Ishikawa (cell line): ENCODE measurements around the gene OR8D2.

Source experiments
- CEBPB ChIP-seq: IDR thresholded peaks from 2 replicates; pipeline ENCODE4 v1.6.1; 2012
- EGR1 ChIP-seq: IDR thresholded peaks from 2 replicates; pipeline ENCODE4 v1.6.1; 2012
- EP300 ChIP-seq: IDR thresholded peaks from 2 replicates; pipeline ENCODE4 v1.6.1; 2012; ENCODE audit warnings: borderline replicate concordance
- FOXM1 ChIP-seq: IDR thresholded peaks from 2 replicates; pipeline ENCODE4 v1.6.1; 2012; ENCODE audit warnings: low read depth, borderline replicate concordance
- RAD21 ChIP-seq: IDR thresholded peaks from 2 replicates; pipeline ENCODE4 v1.6.1; 2012; ENCODE audit warnings: low read depth
- TCF12 ChIP-seq: IDR thresholded peaks from 2 replicates; pipeline ENCODE4 v1.6.1; 2012; ENCODE audit warnings: low read depth
- TEAD4 ChIP-seq: IDR thresholded peaks from 2 replicates; pipeline ENCODE4 v1.6.1; 2012
- YY1 ChIP-seq: IDR thresholded peaks from 2 replicates; pipeline ENCODE4 v1.6.1; 2012; ENCODE audit warnings: low read depth
- ZBTB7A ChIP-seq: IDR thresholded peaks from 2 replicates; pipeline ENCODE4 v1.6.1; 2012; ENCODE audit warnings: low read depth
- TF ChIP-seq, protein P1 (sequence below): IDR thresholded peaks from 2 replicates; pipeline ENCODE4 v1.6.1; 2012; ENCODE audit warnings: low read depth, mild to moderate bottlenecking
- TF ChIP-seq, protein P2 (sequence below): IDR thresholded peaks from 2 replicates; pipeline ENCODE4 v1.6.1; 2012

DNA sequence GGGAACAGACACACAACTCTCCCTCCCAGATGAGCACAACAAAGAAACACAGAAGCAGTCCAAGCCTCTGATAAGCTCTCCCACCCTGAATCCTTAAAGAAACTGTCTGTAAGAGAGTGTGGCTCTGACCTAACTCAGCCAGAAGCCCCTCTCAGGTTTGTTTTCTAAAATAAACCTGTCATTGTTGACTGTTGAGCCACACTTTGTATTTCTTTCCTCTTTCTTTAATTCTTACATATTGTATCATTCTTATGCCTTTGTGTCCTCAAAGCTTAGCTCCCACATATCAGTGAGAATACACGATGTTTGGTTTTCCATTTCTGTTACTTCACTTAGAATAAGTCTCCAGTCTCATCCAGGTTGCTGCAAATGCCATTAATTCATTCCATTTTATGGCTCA, 7.8 kb upstream of the OR8D2 start:
- no peak for TF ChIP-seq TCF12
- TF ChIP-seq, protein P1, sequence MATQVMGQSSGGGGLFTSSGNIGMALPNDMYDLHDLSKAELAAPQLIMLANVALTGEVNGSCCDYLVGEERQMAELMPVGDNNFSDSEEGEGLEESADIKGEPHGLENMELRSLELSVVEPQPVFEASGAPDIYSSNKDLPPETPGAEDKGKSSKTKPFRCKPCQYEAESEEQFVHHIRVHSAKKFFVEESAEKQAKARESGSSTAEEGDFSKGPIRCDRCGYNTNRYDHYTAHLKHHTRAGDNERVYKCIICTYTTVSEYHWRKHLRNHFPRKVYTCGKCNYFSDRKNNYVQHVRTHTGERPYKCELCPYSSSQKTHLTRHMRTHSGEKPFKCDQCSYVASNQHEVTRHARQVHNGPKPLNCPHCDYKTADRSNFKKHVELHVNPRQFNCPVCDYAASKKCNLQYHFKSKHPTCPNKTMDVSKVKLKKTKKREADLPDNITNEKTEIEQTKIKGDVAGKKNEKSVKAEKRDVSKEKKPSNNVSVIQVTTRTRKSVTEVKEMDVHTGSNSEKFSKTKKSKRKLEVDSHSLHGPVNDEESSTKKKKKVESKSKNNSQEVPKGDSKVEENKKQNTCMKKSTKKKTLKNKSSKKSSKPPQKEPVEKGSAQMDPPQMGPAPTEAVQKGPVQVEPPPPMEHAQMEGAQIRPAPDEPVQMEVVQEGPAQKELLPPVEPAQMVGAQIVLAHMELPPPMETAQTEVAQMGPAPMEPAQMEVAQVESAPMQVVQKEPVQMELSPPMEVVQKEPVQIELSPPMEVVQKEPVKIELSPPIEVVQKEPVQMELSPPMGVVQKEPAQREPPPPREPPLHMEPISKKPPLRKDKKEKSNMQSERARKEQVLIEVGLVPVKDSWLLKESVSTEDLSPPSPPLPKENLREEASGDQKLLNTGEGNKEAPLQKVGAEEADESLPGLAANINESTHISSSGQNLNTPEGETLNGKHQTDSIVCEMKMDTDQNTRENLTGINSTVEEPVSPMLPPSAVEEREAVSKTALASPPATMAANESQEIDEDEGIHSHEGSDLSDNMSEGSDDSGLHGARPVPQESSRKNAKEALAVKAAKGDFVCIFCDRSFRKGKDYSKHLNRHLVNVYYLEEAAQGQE = no peak
- no peak for TF ChIP-seq RAD21
- TF ChIP-seq EGR1 = no peak
- no peak for TF ChIP-seq EP300
- TF ChIP-seq, protein P2, sequence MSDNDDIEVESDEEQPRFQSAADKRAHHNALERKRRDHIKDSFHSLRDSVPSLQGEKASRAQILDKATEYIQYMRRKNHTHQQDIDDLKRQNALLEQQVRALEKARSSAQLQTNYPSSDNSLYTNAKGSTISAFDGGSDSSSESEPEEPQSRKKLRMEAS = no peak
- TF ChIP-seq FOXM1 = no peak
- no peak for TF ChIP-seq TEAD4
- TF ChIP-seq CEBPB = no peak
- no peak for TF ChIP-seq YY1
- TF ChIP-seq ZBTB7A = no peak
